Measurements from ENCODE around the gene SYNGR2. TPM values are rescaled to one million over a fixed set of nuclear protein-coding genes. Genes with fewer than 3 reads are reported as not detected.

The SYNGR2 gene
- total and polyA plus RNA-seq, 2 donors (not counting 3 experiments of a cell fraction or from before 2014, with no cell fraction given): 65.9 to 281 TPM

DNA sequence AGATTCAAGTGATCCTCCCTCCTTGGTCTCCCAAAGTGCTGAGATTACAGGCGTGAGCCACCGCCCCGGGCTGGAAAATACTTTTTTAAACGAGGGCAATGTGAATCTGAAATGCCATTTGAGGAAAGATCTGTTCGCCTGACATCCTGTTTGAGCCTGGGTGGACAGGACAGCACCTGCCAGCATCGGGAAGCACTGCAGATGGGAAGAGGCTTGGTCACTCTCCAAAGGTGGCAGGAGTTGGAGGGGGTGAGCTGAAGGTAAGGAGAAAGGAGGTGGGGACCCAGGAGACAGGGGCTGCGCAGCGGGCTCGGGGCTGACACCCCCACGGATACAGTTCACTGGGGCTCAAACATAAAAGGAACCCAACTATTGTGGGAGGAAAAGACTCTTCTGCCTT, 41.7 kb downstream of the SYNGR2 start:
- no peak for DNase-seq (ENCODE audit: low read depth, low spot score)
- Histone ChIP-seq H3K27ac (ENCODE audit: insufficient read depth, low read depth, low read length) (no peak overlapping the region), H3K4me2 (ENCODE audit: insufficient read depth, low read length) (no peak overlapping the region), H2AFZ (ENCODE audit: low read depth, low read length) (no peak overlapping the region), H3K36me3 (ENCODE audit: control insufficient read depth in 2 of 2, extremely low read depth in 1 of 2, insufficient read depth in 2 of 2, low read length in 2 of 2) (no peaks in the 10 kb centered on the region), H3K4me1 (ENCODE audit: control insufficient read depth, extremely low read depth, insufficient read depth, low read length) (peaks cover 5% of the 10 kb centered on the region), H3K9me3 (replicated peaks; ENCODE audit: control insufficient read depth, insufficient read depth, low read length) (no peaks in the 10 kb centered on the region), H3K9me1 (replicated peaks; ENCODE audit: control insufficient read depth, extremely low read depth, insufficient read depth, low read length) (no peaks in the 10 kb centered on the region), H3K4me3 (replicated peaks in 1 of 3; ENCODE audit: insufficient read depth in 1 of 3, low read depth in 1 of 3, low read length in 3 of 3) (no peak overlapping the region), H3K27me3 (ENCODE audit: control insufficient read depth in 2 of 2, insufficient read depth in 2 of 2, low read length in 2 of 2) (no peaks in the 10 kb centered on the region), H3K9ac (replicated peaks; ENCODE audit: extremely low read depth, insufficient read depth, low read length) (no peak overlapping the region), H3K79me2 (ENCODE audit: control insufficient read depth, insufficient read depth, low read length) (peaks cover 10% of the 10 kb centered on the region), H4K20me1 (replicated peaks; ENCODE audit: control insufficient read depth, extremely low read depth, insufficient read depth, low read length) (no peaks in the 10 kb centered on the region)
- TF ChIP-seq CTCF (IDR thresholded peaks at IDR 0.05; ENCODE audit: extremely low read depth in 1 of 2, insufficient read depth in 1 of 2, low read depth in 1 of 2, low read length in 2 of 2): no peak
- TF ChIP-seq GATA2 (IDR thresholded peaks at IDR 0.05; ENCODE audit: insufficient read depth, insufficient read length, low read depth, low read length): no peak
- no peak for TF ChIP-seq JUN (IDR thresholded peaks at IDR 0.05; ENCODE audit: borderline replicate concordance, insufficient read depth, insufficient read length, low read depth)
- TF ChIP-seq POLR2AphosphoS5 (IDR thresholded peaks at IDR 0.05; ENCODE audit: insufficient read depth, low read depth, low read length): no peak
- dilution Hi-C loops (cut with MboI; ENCODE audit: extremely low pct_ligation_motif_present, low sequenced_read_pairs): no loop called here
- BruUV-seq (replicated peaks): no TSS peak
- FAIRE-seq: no peak
- ChIA-PET POLR2A (no interaction called here), CTCF (no interaction called here)
- intact Hi-C loops (cut with micrococcal nuclease): no loop called here

DNA sequence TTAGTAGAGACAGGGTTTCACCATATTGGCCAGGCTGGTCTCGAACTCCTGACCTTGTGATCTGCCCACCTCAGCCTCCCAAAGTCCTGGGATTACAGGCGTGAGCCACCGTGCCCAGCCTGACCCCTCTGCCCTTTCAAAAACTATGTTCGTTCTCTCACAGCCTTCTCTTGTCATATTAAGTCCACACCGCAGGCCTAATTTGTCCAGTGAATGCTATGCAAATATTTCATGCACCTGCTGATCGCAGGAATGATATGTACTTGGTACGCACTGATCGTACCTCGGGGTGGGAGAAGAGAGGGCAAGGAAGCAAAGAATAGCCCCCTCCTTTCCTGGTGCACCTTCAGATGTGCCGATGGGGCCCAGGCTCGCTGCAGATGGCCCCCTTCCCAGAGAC, 42.7 kb downstream of the SYNGR2 start:
- H4K20me1 ChIP-seq (replicated peaks; ENCODE audit: control insufficient read depth, extremely low read depth, insufficient read depth, low read length): no peaks in the 10 kb centered on the region
- ChIA-PET POLR2A (interaction anchor here (0.7 kb wide), 1 partner anchor 69 kb away, joined by 3 read pairs; no protein-coding TSS in a partner anchor), CTCF (no interaction called here)
- no peak overlapping the region for H3K4me2 ChIP-seq (ENCODE audit: insufficient read depth, low read length)
- H3K4me3 ChIP-seq (replicated peaks in 1 of 3; ENCODE audit: insufficient read depth in 1 of 3, low read depth in 1 of 3, low read length in 3 of 3): no peak overlapping the region
- H3K9me3 ChIP-seq (replicated peaks; ENCODE audit: control insufficient read depth, insufficient read depth, low read length): no peaks in the 10 kb centered on the region
- TF ChIP-seq, protein P1, sequence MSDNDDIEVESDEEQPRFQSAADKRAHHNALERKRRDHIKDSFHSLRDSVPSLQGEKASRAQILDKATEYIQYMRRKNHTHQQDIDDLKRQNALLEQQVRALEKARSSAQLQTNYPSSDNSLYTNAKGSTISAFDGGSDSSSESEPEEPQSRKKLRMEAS (IDR thresholded peaks at IDR 0.05; ENCODE audit: insufficient read depth, insufficient read length): no peak
- TF ChIP-seq POLR2AphosphoS5 (IDR thresholded peaks at IDR 0.05; ENCODE audit: insufficient read depth, low read depth, low read length): no peak
- TF ChIP-seq EZH2 (IDR thresholded peaks at IDR 0.05; ENCODE audit: borderline replicate concordance, low read depth, low read length, severe bottlenecking): no peak
- no peak for TF ChIP-seq POLR2A (IDR thresholded peaks at IDR 0.05; ENCODE audit: low read depth, low read length)
- no peak for TF ChIP-seq CTCF (IDR thresholded peaks at IDR 0.05; ENCODE audit: extremely low read depth in 1 of 2, insufficient read depth in 1 of 2, low read depth in 1 of 2, low read length in 2 of 2)
- no peak for TF ChIP-seq MYC (IDR thresholded peaks at IDR 0.05; ENCODE audit: low read depth, low read length)
- TF ChIP-seq JUN (IDR thresholded peaks at IDR 0.05; ENCODE audit: borderline replicate concordance, insufficient read depth, insufficient read length, low read depth): no peak
- no peaks in the 10 kb centered on the region for H3K27me3 ChIP-seq (ENCODE audit: control insufficient read depth in 2 of 2, insufficient read depth in 2 of 2, low read length in 2 of 2)
- FAIRE-seq (no peak), DNase-seq (ENCODE audit: low read depth, low spot score) (no peak)
- peaks cover 12% of the 10 kb centered on the region for H3K4me1 ChIP-seq (ENCODE audit: control insufficient read depth, extremely low read depth, insufficient read depth, low read length)
- no peaks in the 10 kb centered on the region for H3K36me3 ChIP-seq (ENCODE audit: control insufficient read depth in 2 of 2, extremely low read depth in 1 of 2, insufficient read depth in 2 of 2, low read length in 2 of 2)
- H3K79me2 ChIP-seq (ENCODE audit: control insufficient read depth, insufficient read depth, low read length): peaks cover 18% of the 10 kb centered on the region
- no peak overlapping the region for H3K9ac ChIP-seq (replicated peaks; ENCODE audit: extremely low read depth, insufficient read depth, low read length)
- no TSS peak for BruUV-seq (replicated peaks)
- no peak overlapping the region for H2AFZ ChIP-seq (ENCODE audit: low read depth, low read length)
- intact Hi-C loops (cut with micrococcal nuclease): no loop called here
- dilution Hi-C loops (cut with MboI; ENCODE audit: extremely low pct_ligation_motif_present, low sequenced_read_pairs): no loop called here
- H3K9me1 ChIP-seq (replicated peaks; ENCODE audit: control insufficient read depth, extremely low read depth, insufficient read depth, low read length): no peaks in the 10 kb centered on the region
- H3K27ac ChIP-seq (ENCODE audit: insufficient read depth, low read depth, low read length): no peak overlapping the region

Data from endothelial cell of umbilical vein (primary cell).